ENCODE results near the gene NLRC3. TPM values are rescaled to one million over a fixed set of nuclear protein-coding genes. Genes with fewer than 3 reads are reported as not detected.

NLRC3 gene
- total RNA-seq, 1 experiment from 2014 or later, result 0.26 TPM

DNA sequence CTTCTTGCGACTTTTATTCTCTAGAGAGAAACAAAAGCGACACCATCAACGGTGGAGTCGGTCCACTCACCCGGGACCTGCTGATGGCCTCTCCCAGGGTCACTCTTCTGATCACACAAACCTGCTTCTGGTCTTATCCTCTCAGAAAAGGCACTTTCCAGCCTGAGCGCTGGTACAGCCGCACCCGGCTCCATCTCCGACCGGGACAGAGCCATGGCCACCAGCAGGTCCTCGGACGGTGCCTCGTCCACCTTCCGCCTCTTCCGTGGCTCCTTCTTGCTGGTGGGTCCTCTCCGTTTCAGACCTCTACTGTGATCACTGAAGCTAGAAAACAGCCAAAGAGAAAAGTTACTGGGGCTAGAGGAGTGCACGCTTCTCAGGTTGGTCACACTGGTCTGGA is 20.5 kb upstream of the NLRC3 start (continued):
- no peak for TF ChIP-seq ZNF232 (CRISPR knock-in tag; IDR thresholded peaks at IDR 0.05)
- TF ChIP-seq, protein P1, sequence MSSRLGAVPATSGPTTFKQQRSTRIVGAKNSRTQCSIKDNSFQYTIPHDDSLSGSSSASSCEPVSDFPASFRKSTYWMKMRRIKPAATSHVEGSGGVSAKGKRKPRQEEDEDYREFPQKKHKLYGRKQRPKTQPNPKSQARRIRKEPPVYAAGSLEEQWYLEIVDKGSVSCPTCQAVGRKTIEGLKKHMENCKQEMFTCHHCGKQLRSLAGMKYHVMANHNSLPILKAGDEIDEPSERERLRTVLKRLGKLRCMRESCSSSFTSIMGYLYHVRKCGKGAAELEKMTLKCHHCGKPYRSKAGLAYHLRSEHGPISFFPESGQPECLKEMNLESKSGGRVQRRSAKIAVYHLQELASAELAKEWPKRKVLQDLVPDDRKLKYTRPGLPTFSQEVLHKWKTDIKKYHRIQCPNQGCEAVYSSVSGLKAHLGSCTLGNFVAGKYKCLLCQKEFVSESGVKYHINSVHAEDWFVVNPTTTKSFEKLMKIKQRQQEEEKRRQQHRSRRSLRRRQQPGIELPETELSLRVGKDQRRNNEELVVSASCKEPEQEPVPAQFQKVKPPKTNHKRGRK (CRISPR knock-in tag; IDR thresholded peaks at IDR 0.05; ENCODE audit: borderline replicate concordance), result no peak
- TF ChIP-seq RORB (CRISPR knock-in tag; IDR thresholded peaks at IDR 0.05), result no peak
- TF ChIP-seq ETV6 (CRISPR knock-in tag; IDR thresholded peaks at IDR 0.05), result no peak
- TF ChIP-seq, protein P2, sequence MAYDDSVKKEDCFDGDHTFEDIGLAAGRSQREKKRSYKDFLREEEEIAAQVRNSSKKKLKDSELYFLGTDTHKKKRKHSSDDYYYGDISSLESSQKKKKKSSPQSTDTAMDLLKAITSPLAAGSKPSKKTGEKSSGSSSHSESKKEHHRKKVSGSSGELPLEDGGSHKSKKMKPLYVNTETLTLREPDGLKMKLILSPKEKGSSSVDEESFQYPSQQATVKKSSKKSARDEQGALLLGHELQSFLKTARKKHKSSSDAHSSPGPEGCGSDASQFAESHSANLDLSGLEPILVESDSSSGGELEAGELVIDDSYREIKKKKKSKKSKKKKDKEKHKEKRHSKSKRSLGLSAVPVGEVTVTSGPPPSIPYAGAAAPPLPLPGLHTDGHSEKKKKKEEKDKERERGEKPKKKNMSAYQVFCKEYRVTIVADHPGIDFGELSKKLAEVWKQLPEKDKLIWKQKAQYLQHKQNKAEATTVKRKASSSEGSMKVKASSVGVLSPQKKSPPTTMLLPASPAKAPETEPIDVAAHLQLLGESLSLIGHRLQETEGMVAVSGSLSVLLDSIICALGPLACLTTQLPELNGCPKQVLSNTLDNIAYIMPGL (CRISPR knock-in tag; IDR thresholded peaks at IDR 0.05), result no peak
- no peak for TF ChIP-seq MXD4 (CRISPR knock-in tag; IDR thresholded peaks at IDR 0.05; ENCODE audit: borderline replicate concordance)
- TF ChIP-seq TCF7 (CRISPR knock-in tag; IDR thresholded peaks at IDR 0.05; ENCODE audit: low read depth), result no peak
- no peak for TF ChIP-seq NFYB (CRISPR knock-in tag; conservative IDR thresholded peaks at IDR 0.05; ENCODE audit: low read depth)
- TF ChIP-seq ZNF396 (CRISPR knock-in tag; IDR thresholded peaks at IDR 0.05; ENCODE audit: borderline replicate concordance), result no peak
- TF ChIP-seq GABPB1 (CRISPR knock-in tag; IDR thresholded peaks at IDR 0.05), result no peak

DNA sequence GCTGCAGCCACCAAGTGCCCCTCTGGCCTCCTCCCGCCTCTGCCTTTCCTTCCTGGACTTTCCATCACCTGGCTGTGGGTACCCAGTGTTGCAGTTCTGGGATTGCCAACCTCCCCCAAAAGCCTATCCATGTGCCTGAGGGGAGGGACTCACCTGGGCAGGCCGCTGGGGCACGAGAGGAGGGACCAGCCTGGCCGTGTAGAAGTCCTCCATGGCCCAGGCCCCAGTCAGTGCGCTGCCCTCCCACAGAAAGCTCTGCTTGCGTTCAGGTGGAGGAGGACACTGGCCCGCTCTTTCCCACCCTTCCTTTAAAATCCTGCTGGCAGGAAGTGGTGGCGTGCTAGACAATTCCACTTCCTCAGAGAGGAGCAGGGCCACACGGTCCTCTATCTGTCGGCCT is 20.0 kb upstream of the NLRC3 start:
- peaks cover 25% of the 10 kb centered on the region for H3K9me3 Mint-ChIP-seq

DNA sequence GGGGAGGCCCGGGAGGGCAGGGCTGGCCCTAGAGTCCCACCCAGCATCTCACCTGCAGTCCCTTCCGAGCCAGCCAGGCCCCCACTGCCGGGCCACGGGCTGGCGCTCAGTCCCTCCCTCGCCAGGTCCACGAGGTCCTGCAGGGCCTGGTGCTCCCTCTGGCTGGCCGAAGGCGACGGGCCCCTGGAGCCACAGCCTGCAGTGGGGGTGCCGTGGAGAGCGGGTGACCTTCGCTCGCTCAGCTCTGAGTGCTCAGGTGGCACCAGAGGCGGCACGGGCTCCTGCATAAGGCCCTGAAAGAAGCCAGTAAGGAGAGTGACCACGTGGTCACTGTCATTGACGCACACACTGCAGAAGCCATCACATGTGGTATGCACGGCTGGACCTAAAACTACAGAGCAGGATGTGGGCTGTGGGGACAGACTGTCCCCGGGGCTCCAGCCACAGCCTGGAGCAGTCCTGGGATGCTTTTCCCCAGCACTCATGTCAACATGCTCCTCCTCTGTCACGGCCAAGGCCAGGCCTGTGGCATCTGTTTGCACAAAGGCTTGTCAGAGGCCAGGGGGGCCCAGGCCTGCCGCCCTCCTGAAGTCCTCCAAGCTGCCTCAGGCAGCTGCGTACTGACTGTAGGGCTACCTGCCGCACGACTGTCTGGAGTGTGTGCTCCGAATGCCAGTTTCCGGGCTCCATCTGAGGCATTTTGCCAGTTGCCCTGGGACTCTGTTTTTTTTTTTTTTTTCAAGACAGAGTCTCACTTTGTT is 19.1 kb upstream of the NLRC3 start:
- H3K36me3 Mint-ChIP-seq, result peaks cover 54% of the 10 kb centered on the region
- 0 out of 2 replicates have a peak, but pooled peaks have one; percentile 56 for TF ChIP-seq GABPB1 (CRISPR knock-in tag; IDR thresholded peaks at IDR 0.05)
- TF ChIP-seq, protein P3, sequence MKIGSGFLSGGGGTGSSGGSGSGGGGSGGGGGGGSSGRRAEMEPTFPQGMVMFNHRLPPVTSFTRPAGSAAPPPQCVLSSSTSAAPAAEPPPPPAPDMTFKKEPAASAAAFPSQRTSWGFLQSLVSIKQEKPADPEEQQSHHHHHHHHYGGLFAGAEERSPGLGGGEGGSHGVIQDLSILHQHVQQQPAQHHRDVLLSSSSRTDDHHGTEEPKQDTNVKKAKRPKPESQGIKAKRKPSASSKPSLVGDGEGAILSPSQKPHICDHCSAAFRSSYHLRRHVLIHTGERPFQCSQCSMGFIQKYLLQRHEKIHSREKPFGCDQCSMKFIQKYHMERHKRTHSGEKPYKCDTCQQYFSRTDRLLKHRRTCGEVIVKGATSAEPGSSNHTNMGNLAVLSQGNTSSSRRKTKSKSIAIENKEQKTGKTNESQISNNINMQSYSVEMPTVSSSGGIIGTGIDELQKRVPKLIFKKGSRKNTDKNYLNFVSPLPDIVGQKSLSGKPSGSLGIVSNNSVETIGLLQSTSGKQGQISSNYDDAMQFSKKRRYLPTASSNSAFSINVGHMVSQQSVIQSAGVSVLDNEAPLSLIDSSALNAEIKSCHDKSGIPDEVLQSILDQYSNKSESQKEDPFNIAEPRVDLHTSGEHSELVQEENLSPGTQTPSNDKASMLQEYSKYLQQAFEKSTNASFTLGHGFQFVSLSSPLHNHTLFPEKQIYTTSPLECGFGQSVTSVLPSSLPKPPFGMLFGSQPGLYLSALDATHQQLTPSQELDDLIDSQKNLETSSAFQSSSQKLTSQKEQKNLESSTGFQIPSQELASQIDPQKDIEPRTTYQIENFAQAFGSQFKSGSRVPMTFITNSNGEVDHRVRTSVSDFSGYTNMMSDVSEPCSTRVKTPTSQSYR (CRISPR knock-in tag; IDR thresholded peaks at IDR 0.05), result no peak
- no peaks in the 10 kb centered on the region for H3K4me1 Mint-ChIP-seq
- H3K27me3 Mint-ChIP-seq (ENCODE audit: low read depth), result no peaks in the 10 kb centered on the region
- no peak for ATAC-seq
- ChIA-PET POLR2A (no interaction called here), CTCF (interaction anchor here (0.6 kb wide), 1 partner anchor 560 kb away, joined by 4 read pairs; the partner anchor contains the start of gene BICDL2)
- DNase-seq (ENCODE audit: low spot score), result no peak
- H3K9me3 Mint-ChIP-seq, result peaks cover 20% of the 10 kb centered on the region
- no peak overlapping the region for H3K27ac Mint-ChIP-seq
- H3K4me3 Mint-ChIP-seq, result no peak overlapping the region

More for the DNA sequence above, 20.0 kb upstream of the NLRC3 start:
- Mint-ChIP-seq H3K27me3 (ENCODE audit: low read depth) (no peaks in the 10 kb centered on the region), H3K4me3 (no peak overlapping the region), H3K27ac (no peak overlapping the region), H3K36me3 (peaks cover 59% of the 10 kb centered on the region), H3K4me1 (no peaks in the 10 kb centered on the region)
- TF ChIP-seq, protein P4, sequence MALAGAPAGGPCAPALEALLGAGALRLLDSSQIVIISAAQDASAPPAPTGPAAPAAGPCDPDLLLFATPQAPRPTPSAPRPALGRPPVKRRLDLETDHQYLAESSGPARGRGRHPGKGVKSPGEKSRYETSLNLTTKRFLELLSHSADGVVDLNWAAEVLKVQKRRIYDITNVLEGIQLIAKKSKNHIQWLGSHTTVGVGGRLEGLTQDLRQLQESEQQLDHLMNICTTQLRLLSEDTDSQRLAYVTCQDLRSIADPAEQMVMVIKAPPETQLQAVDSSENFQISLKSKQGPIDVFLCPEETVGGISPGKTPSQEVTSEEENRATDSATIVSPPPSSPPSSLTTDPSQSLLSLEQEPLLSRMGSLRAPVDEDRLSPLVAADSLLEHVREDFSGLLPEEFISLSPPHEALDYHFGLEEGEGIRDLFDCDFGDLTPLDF (CRISPR knock-in tag; IDR thresholded peaks at IDR 0.05), result no peak
- TF ChIP-seq CBFB (CRISPR knock-in tag; IDR thresholded peaks at IDR 0.05; ENCODE audit: low read depth) (no peak), ZNF396 (CRISPR knock-in tag; IDR thresholded peaks at IDR 0.05; ENCODE audit: borderline replicate concordance) (no peak), ETV6 (CRISPR knock-in tag; IDR thresholded peaks at IDR 0.05) (no peak), SMAD4 (CRISPR knock-in tag; IDR thresholded peaks at IDR 0.05) (no peak)
- POLR2A ChIA-PET, result no interaction called here
- ATAC-seq, result no peak
- CTCF ChIA-PET, result no interaction called here
- no peak for DNase-seq (ENCODE audit: low spot score)
